Stimulated activated CD8-positive, alpha-beta memory T cell treated with anti-CD3 and anti-CD28 coated beads, Interleukin-15, amount 100 ng/mL, for 1 hour (primary cell): ENCODE data around the gene MIPEP.
A peak's percentile ranks its signal among the peaks of the same experiment; 100 is the strongest.
"Not testable (repeated sequence)": the region's sequence is repeated elsewhere in the genome, so short reads cannot be mapped to it uniquely, and the experiment has no call there.

Experiments
- DNase-seq: peaks from one replicate; pipeline ENCODE4 v3.0.0-alpha.2; 2020; ENCODE audit warnings: low read depth

Gene MIPEP

GRCh38 chr13:23888658-23889614, at the start of gene MIPEP:
Gene MIPEP (minus strand): TSS chr13:23889400. CDS start chr13:23889320, 80 bp downstream.
- peak; percentile 73 for DNase-seq

GRCh38 chr13:23934520-23934919, 45.3 kb upstream of the MIPEP start:
- no peak for DNase-seq

- DNase-seq, result no peak
Observed at GRCh38 chr13:23928985-23929384, 39.8 kb upstream of the MIPEP start.

GRCh38 chr13:23923031-23923430, 33.8 kb upstream of the MIPEP start:
- DNase-seq, result no peak

GRCh38 chr13:23922005-23922932, 33.1 kb upstream of the MIPEP start:
- DNase-seq, result no peak

- DNase-seq, result no peak
Observed at GRCh38 chr13:23921451-23921888, 32.3 kb upstream of the MIPEP start.

- DNase-seq, result no peak
Observed at GRCh38 chr13:23919006-23919405, 29.8 kb upstream of the MIPEP start.

- no peak for DNase-seq
Observed at GRCh38 chr13:23918208-23918607, 29.0 kb upstream of the MIPEP start.

- no peak for DNase-seq
Observed at GRCh38 chr13:23915308-23915707, 26.1 kb upstream of the MIPEP start.

GRCh38 chr13:23912469-23912868, 23.3 kb upstream of the MIPEP start:
- DNase-seq, result no peak

- DNase-seq, result no peak
Observed at GRCh38 chr13:23909606-23910005, 20.4 kb upstream of the MIPEP start.

GRCh38 chr13:23905766-23906165, 16.6 kb upstream of the MIPEP start:
- DNase-seq, result no peak

- no peak for DNase-seq
Observed at GRCh38 chr13:23903906-23904280, 14.7 kb upstream of the MIPEP start.

GRCh38 chr13:23902975-23903905, 14.0 kb upstream of the MIPEP start:
- no peak for DNase-seq

GRCh38 chr13:23901365-23901764, 12.2 kb upstream of the MIPEP start:
- no peak for DNase-seq

GRCh38 chr13:23899555-23899954, 10.4 kb upstream of the MIPEP start:
- DNase-seq, result no peak

- DNase-seq, result no peak
Observed at GRCh38 chr13:23898101-23898500, 8.9 kb upstream of the MIPEP start.

GRCh38 chr13:23897452-23897919, 8.3 kb upstream of the MIPEP start, which contains the start of gene C1QTNF9B:
Gene C1QTNF9B (minus strand): TSS chr13:23897502.
- not testable (repeated sequence) for DNase-seq

GRCh38 chr13:23894746-23895145, 5.5 kb upstream of the MIPEP start:
- not testable (repeated sequence) for DNase-seq

- DNase-seq, result not testable (repeated sequence)
Observed at GRCh38 chr13:23893791-23894190, 4.6 kb upstream of the MIPEP start.
